Suprapubic skin (tissue), 4 donors: ENCODE measurements around the gene COL4A1.
A peak's percentile ranks its signal among the peaks of the same experiment; 100 is the strongest.

ENCODE experiments used
- CTCF ChIP-seq, 2 donors: fragments of 200-600 bp in 1 of 2; fragments of 450-650 bp in 1 of 2; sonication (generic) in 1 of 2; IDR thresholded peaks; one replicate each; pipeline ENCODE4 v1.5.1; 2016 to 2019; ENCODE audit warnings: antibody characterized with exemption in 2 of 2, mild to moderate bottlenecking in 1 of 2, moderate library complexity in 1 of 2
- EP300 ChIP-seq: sonication (generic); formaldehyde crosslinking; IDR thresholded peaks from one replicate; pipeline ENCODE4 v1.6.1; 2017; ENCODE audit warnings: antibody characterized with exemption
- POLR2A ChIP-seq, 2 donors: fragments of 450-650 bp; IDR thresholded peaks; one replicate each; pipeline ENCODE4 v1.6.1; 2017; ENCODE audit warnings: antibody characterized with exemption in 2 of 2, mild to moderate bottlenecking in 2 of 2, moderate library complexity in 2 of 2
- POLR2AphosphoS5 ChIP-seq, 3 donors: sonication (generic); formaldehyde crosslinking; IDR thresholded peaks; one replicate each; pipeline ENCODE4 v1.6.1; 2017; ENCODE audit warnings: antibody characterized with exemption in 3 of 3

DNA sequence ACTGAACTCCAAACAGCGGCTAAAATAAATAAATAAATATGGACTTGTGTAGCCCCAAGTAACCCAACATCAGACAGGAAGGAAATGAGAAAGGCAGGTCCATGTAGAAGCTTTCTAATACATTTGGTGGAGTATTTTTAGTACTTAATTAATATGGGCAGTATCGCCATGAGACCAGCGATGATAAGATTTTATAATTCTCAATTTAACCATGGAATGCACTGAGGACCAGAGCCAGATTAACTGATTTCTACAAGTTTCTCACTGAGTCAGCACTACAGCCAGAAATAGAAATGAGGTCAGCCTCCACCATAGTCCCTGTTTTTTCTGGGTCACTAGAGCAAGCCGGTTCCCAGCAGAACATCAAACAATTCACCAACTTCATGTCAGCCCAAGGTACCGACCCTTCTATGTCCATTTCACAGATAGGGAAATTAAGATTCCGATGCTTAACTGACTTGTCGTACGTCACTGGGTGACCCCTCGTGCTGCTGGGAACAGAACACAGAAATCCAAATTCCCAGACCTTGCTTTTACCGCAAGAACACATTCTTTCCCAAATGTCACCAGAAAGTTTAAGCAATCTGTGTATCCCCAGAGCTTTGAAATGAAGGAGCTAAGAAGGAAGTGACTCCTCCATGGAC, 90.4 kb downstream of the COL4A1 start:
- TF ChIP-seq CTCF (IDR thresholded peaks at IDR 0.05) (no peak), POLR2A (IDR thresholded peaks at IDR 0.05) (no peak), EP300 (peak; percentile 58), POLR2AphosphoS5 (IDR thresholded peaks at IDR 0.05) (peak in 1 of 3 donors; percentile 40)
